Kidney tubule cell (primary cell): ENCODE data around the gene CNTN4.

Experiments
- DNase-seq: peaks from one replicate; pipeline ENCODE4 v3.0.0-alpha.2; 2018; ENCODE audit warnings: low spot score

CNTN4 gene

DNA sequence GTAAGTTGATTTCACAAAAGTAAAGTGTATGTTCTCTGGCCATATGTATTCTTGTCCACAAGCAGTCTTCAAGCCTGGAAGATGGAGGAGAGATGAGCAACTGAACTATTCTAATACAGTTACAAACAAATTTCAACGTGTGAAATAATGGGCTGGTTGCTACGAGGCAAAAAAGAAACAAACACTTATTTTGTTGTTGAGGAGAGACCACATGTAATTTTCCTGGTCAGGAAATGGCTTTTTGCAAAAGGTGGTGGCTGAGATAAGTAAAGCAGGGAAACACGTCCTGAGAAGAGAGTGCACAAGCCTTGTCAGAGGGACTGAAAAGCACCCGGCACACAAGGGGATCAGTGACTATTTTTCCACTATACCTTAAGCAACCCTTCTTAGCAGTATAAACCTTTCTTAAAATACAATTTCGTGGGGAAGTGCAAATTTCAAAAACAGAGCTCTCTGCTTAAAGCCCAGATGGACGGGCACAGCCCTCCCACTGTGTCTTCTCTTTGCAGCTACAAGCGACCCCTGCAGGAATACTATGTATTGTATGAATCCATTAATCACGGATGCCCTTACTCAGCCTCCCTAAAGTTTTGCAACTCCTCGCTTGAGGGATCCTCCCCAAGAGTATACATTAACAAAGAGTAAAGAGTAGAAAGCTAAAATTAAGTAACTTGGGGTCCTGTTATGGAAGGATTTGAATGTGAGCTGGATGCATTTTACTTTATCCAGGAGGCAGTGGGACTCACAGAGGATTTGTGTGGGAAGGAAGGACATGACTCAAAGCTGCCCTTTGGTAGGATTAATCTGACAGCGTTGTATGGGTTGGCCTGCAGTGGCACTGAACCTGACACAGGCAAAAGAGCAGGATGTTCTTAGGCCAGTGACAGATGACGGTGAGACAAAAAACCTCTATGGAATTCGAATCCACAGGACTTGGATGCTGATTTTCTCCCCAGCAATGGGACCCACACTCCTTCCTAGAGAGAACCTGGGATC is 757.8 kb downstream of the CNTN4 start:
- no peak for DNase-seq

GRCh38 chr3:2860626-2861025 is 762.0 kb downstream of the CNTN4 start:
- no peak for DNase-seq

- DNase-seq: no peak
These were observed 762.5 kb downstream of the CNTN4 start for GRCh38 chr3:2861120-2861519.

DNA sequence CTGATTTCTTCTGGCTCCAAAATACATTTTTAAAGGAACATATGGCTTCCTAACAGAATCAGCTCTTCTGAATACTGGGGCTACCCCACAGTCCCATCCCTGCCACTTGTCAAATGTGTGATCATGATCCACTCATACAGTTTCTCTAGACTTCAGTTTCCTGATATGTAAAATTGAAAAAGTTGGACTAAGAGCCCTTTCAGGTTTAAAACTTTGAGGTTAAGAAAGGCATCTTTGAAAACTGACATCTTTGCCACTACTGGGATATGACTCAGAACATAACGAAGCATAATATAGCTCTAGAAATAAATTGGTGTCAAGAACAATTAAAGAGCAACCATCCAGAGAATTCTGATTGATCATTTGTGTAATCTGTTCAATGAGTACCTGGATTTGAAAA is 763.3 kb downstream of the CNTN4 start:
- DNase-seq: no peak

DNA sequence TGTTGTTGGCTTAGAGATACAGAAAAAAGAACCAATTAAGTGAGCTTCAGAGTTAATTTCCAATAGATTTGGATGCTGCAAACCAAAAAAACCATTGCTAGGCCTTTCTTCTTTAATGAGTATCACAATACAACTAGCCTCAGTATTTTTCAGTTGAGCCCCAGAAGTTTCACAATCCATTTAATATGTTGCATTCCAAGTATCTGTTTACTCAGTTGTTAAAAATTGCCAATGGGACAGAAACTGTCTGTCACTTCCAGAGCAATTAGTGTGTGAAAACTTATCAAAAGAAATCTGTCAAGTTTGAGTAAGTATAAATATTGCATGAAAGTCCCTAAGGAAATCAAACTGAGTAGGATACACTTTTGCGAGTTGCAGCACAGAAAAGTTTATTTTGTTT is 763.7 kb downstream of the CNTN4 start:
- DNase-seq: no peak

- no peak for DNase-seq
These were observed 764.5 kb downstream of the CNTN4 start for GRCh38 chr3:2863127-2863526.

- DNase-seq: no peak
These were observed 771.2 kb downstream of the CNTN4 start for GRCh38 chr3:2869905-2870304.

DNA sequence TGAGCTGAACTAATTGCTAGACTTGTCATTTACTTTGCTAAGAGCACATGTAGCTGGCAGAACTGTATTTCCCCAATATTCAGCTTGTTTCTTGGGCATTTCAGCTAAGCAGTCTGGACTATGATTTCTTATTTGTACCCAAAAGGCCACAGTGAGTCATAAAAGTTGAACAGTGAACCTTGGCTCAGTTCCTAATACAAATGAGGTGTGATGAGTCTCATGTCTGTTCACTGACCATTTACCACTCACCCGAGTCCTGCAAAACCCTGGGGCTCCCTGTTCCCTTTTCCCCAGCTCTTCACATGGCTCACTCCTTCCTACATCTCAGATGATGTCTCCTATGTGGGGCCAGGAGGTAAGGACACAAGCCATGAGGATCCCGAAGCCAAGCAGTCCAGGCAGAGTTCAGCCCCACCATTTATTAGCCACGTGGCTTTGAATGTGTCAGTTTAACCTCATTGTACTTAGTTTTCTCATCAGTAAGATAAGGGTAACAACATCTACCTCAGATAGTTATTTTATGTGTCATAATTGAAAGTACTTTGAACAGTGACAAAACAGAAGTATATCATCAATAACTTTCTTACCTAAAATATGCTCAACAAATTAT is 772.2 kb downstream of the CNTN4 start:
- peak; percentile 59 for DNase-seq

DNA sequence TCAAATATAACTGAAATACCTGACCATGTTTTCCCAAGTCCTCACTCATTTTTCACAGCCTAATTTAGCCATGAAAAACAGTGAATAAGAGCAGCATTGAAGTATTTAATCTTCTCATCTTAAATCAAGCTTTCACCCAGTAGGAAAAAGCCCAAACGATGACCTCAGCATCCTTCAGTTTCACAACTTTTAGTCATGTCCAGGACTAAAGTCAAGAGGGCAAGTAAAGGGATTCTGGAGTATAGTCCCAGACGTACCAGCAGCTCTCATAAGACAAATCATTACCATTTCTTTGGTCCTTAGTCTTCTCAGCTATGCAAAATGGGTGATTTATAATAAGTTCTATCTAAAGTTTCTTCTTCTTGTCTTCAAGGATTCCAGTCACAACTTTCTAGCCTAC is 774.2 kb downstream of the CNTN4 start:
- no peak for DNase-seq

- DNase-seq: no peak
These were observed 775.3 kb downstream of the CNTN4 start for GRCh38 chr3:2873986-2874385.

DNA sequence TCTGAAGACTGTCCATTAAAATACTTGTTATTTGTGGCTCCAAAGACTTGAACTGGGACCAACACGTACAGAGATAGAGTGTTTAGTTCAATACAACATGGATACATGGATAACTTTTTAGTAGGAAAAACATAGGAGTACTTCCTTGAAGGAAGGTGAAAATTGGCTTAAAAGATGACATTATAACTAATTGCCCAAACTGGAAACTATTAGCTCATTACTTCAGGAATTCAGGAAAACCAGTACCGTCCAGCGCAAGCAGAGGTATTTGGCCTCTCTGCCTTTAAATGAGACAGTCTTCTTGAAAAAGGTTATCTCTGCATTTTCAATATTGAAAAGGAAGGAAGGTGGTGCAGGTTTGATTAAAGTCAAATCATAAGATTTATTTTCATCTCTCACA is 777.0 kb downstream of the CNTN4 start:
- no peak for DNase-seq

DNA sequence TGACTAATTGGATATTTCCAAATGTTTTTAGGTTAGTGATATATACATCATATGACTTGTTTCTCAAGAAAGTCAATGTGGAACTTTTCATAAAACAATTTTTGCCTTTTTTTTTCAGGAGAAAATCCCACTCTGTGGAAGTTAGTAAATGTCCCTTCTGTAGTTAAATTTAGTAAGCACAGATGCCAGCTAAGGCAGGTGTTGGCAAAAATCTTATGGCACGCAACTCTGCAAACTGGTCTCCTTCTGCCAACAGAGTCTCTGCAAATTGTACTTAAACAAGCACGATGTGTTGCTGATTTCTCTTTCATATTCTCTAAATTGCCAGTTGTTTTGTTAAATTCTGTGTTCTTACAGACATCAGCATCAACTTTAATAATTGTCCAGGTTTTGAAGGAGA is 777.7 kb downstream of the CNTN4 start:
- DNase-seq: no peak

DNA sequence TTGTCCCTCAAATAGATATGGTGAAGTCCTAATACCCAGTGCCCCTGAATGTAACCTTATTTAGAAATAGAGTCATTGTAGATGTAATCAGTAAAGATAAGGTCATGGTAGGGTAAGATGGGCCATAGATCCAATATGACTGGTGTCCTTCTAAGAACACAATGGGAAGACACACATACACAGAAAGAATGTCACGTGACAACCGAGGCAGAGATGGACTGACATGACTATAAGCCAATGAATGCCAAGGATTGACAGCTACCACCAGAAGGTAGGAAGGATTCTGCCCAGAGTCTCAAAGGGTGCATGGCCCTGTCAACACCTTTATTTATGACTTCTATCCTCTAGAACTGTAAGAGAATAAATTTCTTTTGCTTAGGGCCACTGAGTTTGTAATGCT is 780.4 kb downstream of the CNTN4 start:
- no peak for DNase-seq

- no peak for DNase-seq
These were observed 780.9 kb downstream of the CNTN4 start for GRCh38 chr3:2879587-2879986.

DNA sequence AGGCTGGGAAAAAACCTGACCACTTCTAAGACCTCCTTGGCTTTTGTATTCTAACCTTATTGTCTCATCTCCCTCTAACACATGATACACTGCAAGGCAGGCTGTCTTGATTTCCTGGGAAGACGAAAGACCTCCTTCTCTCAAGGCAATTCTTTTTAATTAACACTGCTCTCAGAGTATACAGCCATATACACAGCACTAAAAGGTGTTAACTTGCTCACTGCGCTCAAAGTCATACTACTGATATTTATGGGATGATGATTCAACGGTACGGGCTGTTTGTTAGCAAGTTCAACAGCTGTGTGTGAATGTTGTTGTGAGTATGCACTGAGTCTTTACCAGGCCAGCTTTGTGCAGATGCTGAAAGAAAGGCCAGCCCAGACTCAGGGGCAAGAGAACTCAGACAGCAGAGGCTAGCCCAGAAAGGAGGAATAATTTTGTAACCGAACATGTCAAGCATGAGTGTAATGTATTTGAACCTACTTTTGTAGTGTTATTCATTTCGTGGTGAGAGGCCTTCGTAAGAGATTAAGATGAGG is 781.6 kb downstream of the CNTN4 start:
- no peak for DNase-seq

GRCh38 chr3:2883283-2883682 is 784.6 kb downstream of the CNTN4 start:
- DNase-seq: no peak

DNA sequence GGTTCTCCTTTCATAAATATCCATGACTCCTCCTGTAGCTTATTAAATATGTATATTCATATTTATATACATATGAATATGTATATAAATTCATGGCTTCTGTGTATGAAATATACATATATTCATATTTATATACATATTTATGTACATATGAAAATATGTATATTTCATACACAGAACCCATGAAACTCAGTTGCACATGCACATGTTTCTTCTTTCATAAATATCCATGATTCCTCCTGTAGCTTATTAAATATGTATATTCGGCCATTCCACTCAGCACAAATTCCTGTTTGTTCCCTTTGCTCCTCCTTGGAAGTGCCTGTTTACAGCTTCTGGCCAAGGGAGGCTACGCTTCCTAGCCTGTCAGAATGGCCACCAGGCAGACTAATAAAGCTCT is 789.9 kb downstream of the CNTN4 start:
- no peak for DNase-seq

DNA sequence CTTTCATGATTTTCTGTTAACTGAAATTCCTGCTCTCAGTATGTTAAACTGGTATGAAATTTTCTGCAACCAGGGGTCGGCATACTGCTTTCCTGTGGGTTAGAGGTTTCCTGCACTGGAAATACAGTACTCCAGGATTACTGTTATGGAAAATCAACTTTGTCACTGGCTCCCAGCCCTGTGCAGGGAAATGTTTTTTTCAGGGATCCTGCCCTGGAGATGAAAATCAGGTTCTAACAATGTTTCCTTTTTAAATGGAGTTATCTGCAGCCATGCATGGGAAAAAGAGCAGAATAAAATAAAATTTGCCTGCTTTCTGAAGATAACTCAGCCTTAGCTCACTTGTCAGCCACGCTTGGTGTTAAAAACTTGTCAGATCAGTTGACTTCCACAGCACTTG is 791.1 kb downstream of the CNTN4 start:
- DNase-seq: no peak

DNA sequence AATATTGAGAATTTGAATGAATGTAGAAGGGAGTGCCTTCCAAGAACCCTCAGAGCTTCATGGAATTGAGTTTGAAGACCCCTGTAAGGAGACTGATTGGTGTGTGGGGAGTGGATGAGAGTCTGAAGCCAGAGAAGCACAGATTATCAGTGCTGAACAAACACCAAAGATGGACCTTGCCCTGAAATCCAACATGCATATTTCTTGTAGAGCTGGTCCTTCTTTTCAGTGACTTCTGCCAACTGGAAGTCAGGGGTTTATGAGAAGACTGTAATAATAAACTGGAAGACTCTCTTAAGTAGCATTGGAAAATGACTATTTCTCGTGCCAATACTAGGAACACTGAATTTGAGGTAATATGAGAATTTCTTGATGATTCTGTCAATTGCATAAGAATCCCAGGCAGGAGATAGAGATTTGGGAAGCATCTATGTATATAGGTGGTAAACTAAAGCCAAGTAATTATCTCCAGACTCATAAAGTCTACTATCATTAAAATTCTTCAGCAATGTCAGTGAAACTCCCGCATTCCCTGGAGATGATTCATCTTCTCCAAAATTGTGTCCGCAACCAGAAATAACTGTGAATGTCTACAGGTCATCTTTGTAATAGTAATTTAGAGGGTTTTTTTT is 797.8 kb downstream of the CNTN4 start:
- DNase-seq: no peak

- DNase-seq: no peak
These were observed 799.2 kb downstream of the CNTN4 start for GRCh38 chr3:2897821-2898220.

- peak; percentile 30 for DNase-seq
These were observed 800.1 kb downstream of the CNTN4 start for GRCh38 chr3:2898591-2899353.

DNA sequence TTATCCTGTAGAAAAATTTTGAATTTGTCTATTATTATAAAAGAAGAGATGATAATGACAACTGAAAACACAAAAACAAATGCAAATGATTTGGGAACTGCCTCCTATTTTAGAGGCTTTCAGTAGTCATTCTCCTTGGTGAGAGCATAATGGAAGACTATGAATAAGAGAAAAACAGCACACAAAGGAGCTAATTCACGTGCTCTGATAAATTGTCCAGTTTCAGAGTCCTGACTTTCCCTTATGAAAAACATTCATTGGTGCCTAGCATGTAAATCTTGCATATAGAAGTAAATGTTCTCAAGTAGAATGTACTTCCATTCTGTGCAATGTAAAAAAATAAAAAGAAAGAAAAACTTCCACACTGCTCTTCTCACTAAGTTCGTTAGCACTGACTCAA is 805.4 kb downstream of the CNTN4 start:
- DNase-seq: no peak
